ENCODE data around the gene SLC39A11.
"Not testable (repeated sequence)": the region's sequence is repeated elsewhere in the genome, so short reads cannot be mapped to it uniquely, and the experiment has no call there.

The SLC39A11 gene

GRCh38 chr17:73005360-73005759, 87.1 kb downstream of the SLC39A11 start:
- FAIRE-seq: no peak

- no peak for FAIRE-seq
Observed at GRCh38 chr17:73003487-73003886, 89.0 kb downstream of the SLC39A11 start.

- no peak for FAIRE-seq
Observed at GRCh38 chr17:73000832-73001231, 91.7 kb downstream of the SLC39A11 start.

- FAIRE-seq: not testable (repeated sequence)
Observed at GRCh38 chr17:72999474-72999873, 93.0 kb downstream of the SLC39A11 start.

GRCh38 chr17:72998343-72998742, 94.1 kb downstream of the SLC39A11 start:
- no peak for FAIRE-seq

GRCh38 chr17:72997559-72997958, 94.9 kb downstream of the SLC39A11 start:
- FAIRE-seq: no peak

GRCh38 chr17:72996791-72997190, 95.7 kb downstream of the SLC39A11 start:
- FAIRE-seq: no peak

- FAIRE-seq: no peak
Observed at GRCh38 chr17:72995008-72995656, 97.4 kb downstream of the SLC39A11 start.

- FAIRE-seq: not testable (repeated sequence)
Observed at GRCh38 chr17:72992783-72993467, 99.6 kb downstream of the SLC39A11 start.

GRCh38 chr17:72991651-72992050, 100.8 kb downstream of the SLC39A11 start:
- no peak for FAIRE-seq

- FAIRE-seq: no peak
Observed at GRCh38 chr17:72989074-72989610, 103.3 kb downstream of the SLC39A11 start.

GRCh38 chr17:72988451-72988850, 104.0 kb downstream of the SLC39A11 start:
- no peak for FAIRE-seq

GRCh38 chr17:72987166-72987565, 105.3 kb downstream of the SLC39A11 start:
- FAIRE-seq: no peak

- no peak for FAIRE-seq
Observed at GRCh38 chr17:72985882-72986720, 106.4 kb downstream of the SLC39A11 start.

- no peak for FAIRE-seq
Observed at GRCh38 chr17:72984926-72985325, 107.6 kb downstream of the SLC39A11 start.

GRCh38 chr17:72984145-72984925, 108.2 kb downstream of the SLC39A11 start:
- FAIRE-seq: no peak

GRCh38 chr17:72982680-72983079, 109.8 kb downstream of the SLC39A11 start:
- FAIRE-seq: no peak

GRCh38 chr17:72978593-72979218, 113.8 kb downstream of the SLC39A11 start:
- no peak for FAIRE-seq

GRCh38 chr17:72977771-72978417, 114.6 kb downstream of the SLC39A11 start:
- FAIRE-seq: no peak

- no peak for FAIRE-seq
Observed at GRCh38 chr17:72976971-72977770, 115.3 kb downstream of the SLC39A11 start.

GRCh38 chr17:72975509-72975908, 117.0 kb downstream of the SLC39A11 start:
- FAIRE-seq: no peak

Data from TTC549 (cell line).